GM19351 (cell line): ENCODE results near the gene PTPRG.

Experiments used
- ATAC-seq: cut with Tn5 transposase; IDR thresholded peaks from one replicate; pipeline ENCODE4 v1.9.1; 2021; ENCODE audit warnings: mild to moderate bottlenecking, moderate library complexity; ENCODE audit not compliant: unreplicated experiment

Gene PTPRG

GRCh38 chr3:61978460-61979419 is 417.4 kb downstream of the PTPRG start:
- no peak for ATAC-seq

DNA sequence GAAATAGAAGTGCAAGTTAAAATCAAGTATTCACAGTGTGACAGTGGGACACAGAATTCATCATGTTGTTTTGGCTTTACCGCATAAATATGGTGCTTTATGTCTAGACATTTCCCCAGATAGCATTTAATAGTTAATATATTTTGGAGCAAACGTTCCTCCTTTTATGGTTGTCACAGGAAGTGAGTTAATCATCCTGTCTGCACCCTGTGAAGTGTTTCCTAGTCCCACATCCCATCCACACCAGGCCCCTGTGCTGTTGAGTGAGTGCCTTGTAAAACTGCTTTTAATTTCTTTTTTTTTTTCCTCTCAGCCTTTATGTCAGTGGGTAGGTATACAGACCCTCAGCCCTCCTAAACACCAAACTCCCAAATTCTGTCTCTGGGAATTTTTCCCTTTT is 418.3 kb downstream of the PTPRG start:
- ATAC-seq, result no peak

GRCh38 chr3:61980041-61980440 is 418.7 kb downstream of the PTPRG start:
- no peak for ATAC-seq

- ATAC-seq, result no peak
Observed at GRCh38 chr3:61981060-61981459, 419.7 kb downstream of the PTPRG start.

DNA sequence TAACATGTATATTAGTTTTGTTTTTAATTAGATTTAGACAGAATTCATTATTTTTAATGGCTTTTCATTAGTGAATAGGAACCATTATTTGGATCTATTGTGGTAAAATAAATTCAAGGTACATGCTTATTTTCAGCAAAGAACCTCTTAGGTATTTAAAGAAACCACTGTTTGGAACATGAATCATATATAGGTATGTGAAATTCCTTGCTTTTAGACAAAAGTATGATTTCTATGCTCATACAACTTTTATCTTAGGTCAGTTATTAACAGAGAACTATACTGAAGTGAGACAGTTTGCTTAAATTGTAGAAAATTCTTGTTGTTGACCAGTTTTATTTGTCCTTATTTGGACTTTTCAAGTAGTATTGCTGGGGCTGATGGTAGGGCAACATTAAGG is 422.1 kb downstream of the PTPRG start:
- no peak for ATAC-seq

DNA sequence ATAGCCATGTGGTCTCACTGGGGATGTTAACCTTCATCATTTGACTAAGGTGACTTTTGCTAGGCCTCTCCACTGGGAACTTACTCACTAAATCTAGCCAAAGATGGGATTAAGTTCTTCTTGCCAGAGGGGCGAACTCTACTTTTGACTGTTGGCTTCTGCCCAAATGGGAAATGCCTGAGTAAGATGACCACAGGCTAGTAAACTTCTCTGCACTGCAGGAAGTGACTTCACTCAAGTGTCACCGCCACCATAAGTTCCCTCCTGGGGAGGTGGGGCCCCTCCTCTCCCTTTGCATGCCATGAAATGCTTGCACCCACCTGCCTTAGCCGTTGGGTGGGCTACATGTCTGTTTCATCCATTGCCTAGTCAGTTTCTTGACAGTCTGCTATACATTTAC is 423.6 kb downstream of the PTPRG start:
- ATAC-seq, result no peak

DNA sequence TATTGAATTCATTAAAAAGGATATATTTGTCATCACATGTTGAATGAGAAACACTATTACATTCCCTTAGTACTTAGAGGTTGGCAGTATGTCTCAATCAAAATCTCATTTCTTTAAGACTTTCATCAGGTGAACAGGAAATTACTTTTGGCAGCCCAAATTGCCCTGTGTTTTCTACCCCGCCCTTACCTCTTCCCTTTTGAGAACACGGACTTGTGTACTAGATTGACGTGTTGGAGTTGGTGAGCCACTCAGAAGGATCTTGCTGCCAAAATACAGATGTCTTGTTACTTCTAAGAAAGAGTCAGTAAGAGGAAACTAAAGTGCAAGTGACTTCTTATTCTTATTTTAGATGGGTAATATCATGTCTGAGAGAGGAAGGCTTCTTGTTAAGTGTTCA is 425.1 kb downstream of the PTPRG start:
- ATAC-seq, result no peak

GRCh38 chr3:61989681-61990080 is 428.3 kb downstream of the PTPRG start:
- no peak for ATAC-seq

GRCh38 chr3:61990327-61991027 is 429.1 kb downstream of the PTPRG start:
- ATAC-seq, result no peak

DNA sequence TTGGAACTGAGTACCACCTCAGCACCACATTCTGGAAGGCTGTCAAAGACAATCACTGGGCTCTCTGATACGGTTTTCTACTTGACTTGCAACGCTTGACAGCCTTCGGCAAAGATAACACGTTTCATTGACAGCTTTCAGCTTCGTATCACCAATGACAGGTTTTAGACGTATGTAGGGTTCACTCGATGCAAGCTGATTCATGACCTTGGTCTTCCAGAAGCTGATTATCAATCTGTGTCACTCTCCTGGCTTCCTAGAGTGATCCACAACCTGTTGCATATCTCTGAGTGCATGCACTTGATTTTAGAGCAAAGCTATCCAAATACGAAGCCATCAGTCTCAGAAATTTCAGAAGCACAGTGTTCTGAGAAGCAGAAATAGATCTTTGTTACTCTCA is 430.3 kb downstream of the PTPRG start:
- no peak for ATAC-seq

- ATAC-seq, result no peak
Observed at GRCh38 chr3:61996366-61996765, 435.0 kb downstream of the PTPRG start.

DNA sequence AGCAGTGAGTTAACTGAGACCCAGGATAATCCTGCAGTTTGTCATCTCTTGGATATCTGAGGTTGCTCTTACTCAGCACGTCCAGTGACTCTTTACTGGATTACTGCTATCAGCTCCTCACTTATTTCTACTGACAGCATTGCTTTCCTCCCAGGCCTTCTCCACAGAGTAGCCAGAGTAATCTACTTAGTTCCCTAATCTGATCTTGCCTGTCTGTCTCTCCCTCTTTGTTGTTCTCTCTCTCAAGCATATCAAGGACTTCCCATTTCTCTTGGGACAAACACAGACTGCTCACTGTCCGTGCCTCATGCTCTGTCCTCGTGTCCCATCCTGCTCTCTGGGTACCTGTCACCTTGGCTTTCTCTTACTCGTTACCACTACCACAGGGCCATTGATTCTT is 435.7 kb downstream of the PTPRG start:
- ATAC-seq, result no peak

GRCh38 chr3:62003835-62004234 is 442.5 kb downstream of the PTPRG start:
- no peak for ATAC-seq

- no peak for ATAC-seq
Observed at GRCh38 chr3:62007036-62007435, 445.7 kb downstream of the PTPRG start.

DNA sequence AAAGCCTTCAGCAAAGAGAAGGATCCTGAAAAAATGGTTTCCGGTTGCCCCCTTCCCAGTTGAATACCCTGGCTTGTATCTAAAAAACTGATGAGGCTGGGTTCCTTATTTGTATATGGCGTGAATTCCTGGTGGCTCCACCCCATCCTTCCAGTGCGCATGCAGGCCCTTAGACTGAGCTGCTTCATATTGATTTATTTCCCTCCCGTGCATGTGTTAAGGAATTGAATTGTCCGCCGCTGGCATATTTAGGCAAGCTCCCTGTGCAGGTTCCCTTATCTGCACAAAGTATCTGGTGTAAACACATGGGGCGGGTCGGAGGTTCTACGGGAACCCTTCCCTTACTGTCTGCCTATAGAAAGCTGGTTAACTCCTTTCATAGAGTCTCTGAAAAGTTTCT is 449.6 kb downstream of the PTPRG start:
- ATAC-seq, result no peak

DNA sequence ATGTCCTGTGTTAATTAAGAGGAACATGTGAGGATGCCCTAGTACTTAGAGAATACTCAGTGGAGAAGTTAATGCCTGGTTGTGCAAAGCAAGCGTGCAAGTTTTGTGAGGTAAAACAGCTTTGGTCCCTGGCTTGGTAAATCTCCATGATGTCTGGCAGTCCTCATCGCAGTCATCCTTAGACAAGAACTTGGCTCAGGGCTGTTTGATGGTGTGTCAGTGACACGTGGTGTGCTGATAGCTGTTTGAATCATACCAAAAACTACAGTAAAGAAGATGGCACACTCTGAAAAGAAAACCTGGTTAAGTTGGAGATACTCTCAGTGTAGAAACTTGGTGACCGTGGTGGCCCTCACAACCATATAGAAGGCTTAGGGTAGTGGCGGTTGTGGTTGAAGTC is 450.3 kb downstream of the PTPRG start:
- no peak for ATAC-seq

GRCh38 chr3:62013951-62014350 is 452.6 kb downstream of the PTPRG start:
- ATAC-seq, result no peak

DNA sequence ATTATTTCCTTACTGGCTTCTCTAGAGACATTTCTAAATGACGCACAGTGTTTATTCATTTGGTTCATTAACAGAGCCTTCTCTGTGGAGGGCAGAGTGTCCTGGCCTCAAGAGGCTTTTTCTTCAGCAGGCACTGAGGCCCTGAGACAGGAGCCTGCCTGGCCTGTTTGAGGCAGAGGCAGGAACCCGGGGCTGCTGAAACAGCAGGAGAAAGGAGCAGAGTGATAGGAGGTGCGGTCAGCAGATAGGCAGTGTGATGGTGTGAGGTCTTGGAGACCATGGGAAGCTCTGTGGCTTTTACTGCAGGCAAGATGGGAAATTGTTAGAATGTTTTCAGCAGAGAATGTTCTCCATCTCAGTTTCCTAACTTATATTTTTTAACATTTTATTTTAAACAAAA is 453.7 kb downstream of the PTPRG start:
- ATAC-seq, result no peak

DNA sequence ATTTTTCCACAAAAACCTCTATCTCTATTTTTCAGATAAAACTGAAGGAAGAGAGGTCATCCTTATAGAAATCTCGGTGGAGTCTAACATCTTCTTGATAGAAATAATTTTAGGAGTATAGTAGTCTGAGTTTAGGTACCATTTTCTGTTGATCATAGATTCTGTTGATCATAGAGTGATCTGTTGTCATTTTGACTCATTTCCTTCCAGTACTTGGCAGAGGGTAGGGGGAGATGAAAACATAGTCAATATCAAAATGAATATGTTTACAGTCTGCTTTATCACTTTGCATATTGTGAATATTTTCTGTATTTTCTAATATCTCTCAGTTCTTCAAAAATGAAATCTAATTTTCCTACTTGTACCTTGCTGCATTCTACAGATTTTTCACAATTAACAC is 458.5 kb downstream of the PTPRG start:
- no peak for ATAC-seq

DNA sequence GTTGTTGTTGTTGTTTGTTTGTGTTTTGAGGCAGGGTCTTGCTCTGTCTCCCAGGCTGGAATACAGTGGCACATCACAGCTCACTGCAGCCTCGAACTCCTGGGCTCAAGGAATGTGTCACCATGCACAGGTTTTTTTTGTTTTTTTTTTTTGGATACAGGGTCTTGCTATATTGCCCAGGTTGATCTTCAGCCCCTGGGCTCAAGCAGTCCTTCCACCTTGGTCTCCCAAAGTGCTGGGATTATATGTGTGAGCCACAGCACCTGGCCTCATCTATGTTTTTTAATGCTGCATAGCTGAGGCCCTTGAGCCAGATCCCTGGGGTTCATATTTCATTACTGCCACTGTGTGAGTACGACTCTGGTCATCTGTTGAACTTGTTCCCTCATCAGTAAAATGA is 459.3 kb downstream of the PTPRG start:
- ATAC-seq, result no peak

DNA sequence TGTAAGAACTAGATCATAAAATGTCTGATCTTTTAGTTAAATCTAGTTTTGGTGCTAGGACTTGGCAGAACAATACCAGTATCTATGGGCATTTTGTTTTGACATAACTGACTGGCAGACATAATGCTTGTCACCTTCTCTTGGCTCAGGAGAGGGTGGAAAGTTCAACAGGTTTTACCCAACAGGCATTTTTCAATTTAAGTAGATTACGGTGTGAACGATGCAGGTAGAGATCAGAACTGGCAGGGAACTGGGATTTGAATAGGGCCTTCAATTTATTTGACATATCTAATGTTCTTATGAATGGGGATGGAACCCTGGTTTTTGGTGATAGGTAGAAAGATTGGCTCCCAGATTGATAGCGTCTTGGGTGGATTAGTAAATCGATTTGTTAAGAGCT is 460.9 kb downstream of the PTPRG start:
- no peak for ATAC-seq

GRCh38 chr3:62024882-62025281 is 463.5 kb downstream of the PTPRG start:
- ATAC-seq, result no peak
